Ovary (tissue), 3 donors: Measurements from ENCODE around the gene TOMM6.

Experiments
- POLR2A ChIP-seq: fragments of 450-650 bp; IDR thresholded peaks from one replicate; pipeline ENCODE4 v1.6.1; 2017; ENCODE audit warnings: antibody characterized with exemption, mild to moderate bottlenecking, moderate library complexity
- TF ChIP-seq, protein P1 (sequence below), 3 donors: fragments of 450-650 bp in 2 of 3; fragments of 200-600 bp in 1 of 3; IDR thresholded peaks; one replicate each; pipeline versions ENCODE4 v1.5.1 to v1.8.0; 2016 to 2022; ENCODE audit warnings: antibody characterized with exemption in 3 of 3, mild to moderate bottlenecking in 1 of 3
- donor health status: DM: no; HTN: no; CAD: no.

GRCh38 chr6:41815587-41815986 lies 28.1 kb downstream of the TOMM6 start:
- TF ChIP-seq, protein P1, sequence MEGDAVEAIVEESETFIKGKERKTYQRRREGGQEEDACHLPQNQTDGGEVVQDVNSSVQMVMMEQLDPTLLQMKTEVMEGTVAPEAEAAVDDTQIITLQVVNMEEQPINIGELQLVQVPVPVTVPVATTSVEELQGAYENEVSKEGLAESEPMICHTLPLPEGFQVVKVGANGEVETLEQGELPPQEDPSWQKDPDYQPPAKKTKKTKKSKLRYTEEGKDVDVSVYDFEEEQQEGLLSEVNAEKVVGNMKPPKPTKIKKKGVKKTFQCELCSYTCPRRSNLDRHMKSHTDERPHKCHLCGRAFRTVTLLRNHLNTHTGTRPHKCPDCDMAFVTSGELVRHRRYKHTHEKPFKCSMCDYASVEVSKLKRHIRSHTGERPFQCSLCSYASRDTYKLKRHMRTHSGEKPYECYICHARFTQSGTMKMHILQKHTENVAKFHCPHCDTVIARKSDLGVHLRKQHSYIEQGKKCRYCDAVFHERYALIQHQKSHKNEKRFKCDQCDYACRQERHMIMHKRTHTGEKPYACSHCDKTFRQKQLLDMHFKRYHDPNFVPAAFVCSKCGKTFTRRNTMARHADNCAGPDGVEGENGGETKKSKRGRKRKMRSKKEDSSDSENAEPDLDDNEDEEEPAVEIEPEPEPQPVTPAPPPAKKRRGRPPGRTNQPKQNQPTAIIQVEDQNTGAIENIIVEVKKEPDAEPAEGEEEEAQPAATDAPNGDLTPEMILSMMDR (IDR thresholded peaks at IDR 0.05) = no peak
- TF ChIP-seq POLR2A = no peak
